Heart left ventricle (tissue), 16 donors: Measurements from ENCODE around the gene KTN1. TPM values are rescaled to one million over a fixed set of nuclear protein-coding genes. Genes with fewer than 3 reads are reported as not detected.

Source experiments
- ATAC-seq, 4 donors: fragments of 200-7000 bp; cut with Tn5 transposase; one replicate each; pipeline ENCODE4 v1.9.1; 2020 to 2022; ENCODE audit warnings: moderate library complexity in 4 of 4, mild to moderate bottlenecking in 3 of 4, moderate number of reproducible peaks in 1 of 4
- DNase-seq, 5 donors: peaks; one replicate each; pipeline ENCODE4 v3.0.0-alpha.2; 2020
- H3K27ac ChIP-seq, 12 donors: fragments of 200-600 bp; sonication (generic) in 4 of 12; one replicate each; pipeline versions ENCODE4 v1.5.0 to v1.8.0; 2016 to 2022; ENCODE audit warnings: mild to moderate bottlenecking in 2 of 12
- H3K27me3 ChIP-seq, 9 donors: fragments of 200-600 bp; sonication (generic) in 2 of 9; one replicate each; pipeline versions ENCODE4 v1.5.1 to v1.8.0; 2016 to 2022; ENCODE audit warnings: mild to moderate bottlenecking in 3 of 9
- H3K36me3 ChIP-seq, 9 donors: fragments of 200-600 bp; sonication (generic) in 2 of 9; one replicate each; pipeline versions ENCODE4 v1.5.0 to v1.8.0; 2018 to 2022; ENCODE audit warnings: mild to moderate bottlenecking in 2 of 9
- H3K4me1 ChIP-seq, 12 donors: fragments of 200-600 bp; sonication (generic) in 4 of 12; one replicate each; pipeline versions ENCODE4 v1.5.0 to v1.8.0; 2016 to 2022; ENCODE audit warnings: mild to moderate bottlenecking in 3 of 12
- H3K4me3 ChIP-seq, 12 donors: fragments of 200-600 bp; sonication (generic) in 4 of 12; one replicate each; pipeline versions ENCODE4 v1.5.0 to v1.8.0; 2017 to 2022; ENCODE audit warnings: mild to moderate bottlenecking in 9 of 12, moderate library complexity in 4 of 12
- H3K9me3 ChIP-seq, 12 donors: fragments of 200-600 bp; sonication (generic) in 4 of 12; one replicate each; pipeline versions ENCODE4 v1.5.0 to v1.8.0; 2016 to 2022; ENCODE audit warnings: mild to moderate bottlenecking in 1 of 12
- POLR2A ChIP-seq, 2 donors: fragments of 450-650 bp; IDR thresholded peaks; one replicate each; pipeline ENCODE4 v1.6.1; 2017; ENCODE audit warnings: antibody characterized with exemption in 2 of 2, mild to moderate bottlenecking in 2 of 2, moderate library complexity in 2 of 2
- WGBS, 4 donors: extraction: QIAGEN DNeasy Blood & Tissue Kit in 2 of 4; methylation state at CpG; one replicate each; pipeline versions ENCODE4 v1.1.5 to v1.1.7; 2013 to 2018; 5-methylcytosine and 5-hydroxymethylcytosine counted together
- intact Hi-C, 10 donors: fragments of 100-400 bp; cut with DNase I; formaldehyde crosslinking; loops; one replicate each; pipeline versions ENCODE4 v1.11.1 to v1.14.2; 2022
- polyA plus RNA-seq, 2 donors: library from polyadenylated mRNA; stranded (reverse); fragments of 200-250 nt; gene quantifications; one replicate each; pipeline ENCODE4 v1.2.3, GENCODE V29; 2013
- total RNA-seq, 9 donors: library from RNA; depleted of rRNA in 2 of 9; stranded (reverse); fragments of >200 nt in 2 of 9; fragmentation: NEBNext Ultra II Directional in 3 of 9; extraction: Animal tissue kit (Norgen Biotek cat#: 25700) in 3 of 9; gene quantifications; one replicate each; pipeline versions ENCODE4 v1.1.0 to v1.2.4, GENCODE V29; 2016 to 2023
- TF ChIP-seq, protein P1 (sequence below), 12 donors: fragments of 200-600 bp; sonication (generic) in 4 of 12; IDR thresholded peaks; one replicate each; pipeline versions ENCODE4 v1.5.0 to v1.8.0; 2018 to 2022; ENCODE audit warnings: antibody characterized with exemption in 12 of 12, mild to moderate bottlenecking in 5 of 12
- donor health status: ischemic (EF 13 %, LVEDD 7.1; RV severe dilation, severe dysfunction).
- donor health status: healthy with polysubstance abuse.
- donor health status: DM: no; HTN: yes; CAD: no.
- donor health status: DM: no; HTN: no; CAD: no.
- donor health status: ischemic (EF 25% LVEDD 6.9; RV normal size, moderate dysfunction).
- donor health status: ischemic (EF 25% LVEDD 5.7; RV mildly dilated, moderate dysfunction).
- donor health status: healthy.
- donor health status: DM: yes; HTN: yes; CAD: no.
- donor health status: ischemic (EF 35%, LVEDD 5.7; RV mildly dilated, moderate dysfunction).
- donor health status: nonischemic (EF 11% LVEDD 7.7; RV severe dilation, severe dysfunction).
- donor health status: DM: yes; HTN: yes; CAD: no.
- donor health status: PGD.
- donor health status: ischemic (EF 29% LVEDD 5.4; RV normal size, mild dysfunction).
- donor health status: nonischemic (EF 23%, LVEDD 6.1; RV moderate dilation, normal function).

Gene KTN1
- total and polyA plus RNA-seq, 11 donors = 150 to 340 (median 249) TPM

DNA sequence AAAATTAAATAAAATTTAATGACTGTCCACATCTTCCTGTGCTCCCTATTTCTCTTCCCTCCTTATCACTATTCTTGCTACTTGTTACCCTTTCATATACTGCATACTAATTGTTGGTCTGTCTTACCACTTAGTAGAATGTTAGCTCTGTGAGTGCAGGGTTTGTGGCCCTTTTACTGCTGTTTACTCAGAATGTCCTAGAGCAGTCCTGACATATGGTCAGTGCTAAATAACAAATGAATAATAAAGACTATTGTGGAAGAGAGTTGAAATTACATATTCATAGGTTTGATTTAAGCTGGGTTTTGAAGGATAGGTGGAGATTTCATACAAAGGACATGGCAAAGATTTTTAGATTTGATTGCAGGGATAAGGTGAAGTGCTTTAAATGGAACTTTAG is 24.5 kb downstream of the KTN1 start:
- H3K4me1 ChIP-seq = peaks cover 3 to 87% (median 61%) of the 10 kb centered on the region in 12 donors
- H3K9me3 ChIP-seq = peaks cover 0 to 4% (median 0%) of the 10 kb centered on the region in 12 donors
- intact Hi-C loops = no loop called here
- TF ChIP-seq POLR2A (IDR thresholded peaks at IDR 0.05) = no peak
- TF ChIP-seq, protein P1, sequence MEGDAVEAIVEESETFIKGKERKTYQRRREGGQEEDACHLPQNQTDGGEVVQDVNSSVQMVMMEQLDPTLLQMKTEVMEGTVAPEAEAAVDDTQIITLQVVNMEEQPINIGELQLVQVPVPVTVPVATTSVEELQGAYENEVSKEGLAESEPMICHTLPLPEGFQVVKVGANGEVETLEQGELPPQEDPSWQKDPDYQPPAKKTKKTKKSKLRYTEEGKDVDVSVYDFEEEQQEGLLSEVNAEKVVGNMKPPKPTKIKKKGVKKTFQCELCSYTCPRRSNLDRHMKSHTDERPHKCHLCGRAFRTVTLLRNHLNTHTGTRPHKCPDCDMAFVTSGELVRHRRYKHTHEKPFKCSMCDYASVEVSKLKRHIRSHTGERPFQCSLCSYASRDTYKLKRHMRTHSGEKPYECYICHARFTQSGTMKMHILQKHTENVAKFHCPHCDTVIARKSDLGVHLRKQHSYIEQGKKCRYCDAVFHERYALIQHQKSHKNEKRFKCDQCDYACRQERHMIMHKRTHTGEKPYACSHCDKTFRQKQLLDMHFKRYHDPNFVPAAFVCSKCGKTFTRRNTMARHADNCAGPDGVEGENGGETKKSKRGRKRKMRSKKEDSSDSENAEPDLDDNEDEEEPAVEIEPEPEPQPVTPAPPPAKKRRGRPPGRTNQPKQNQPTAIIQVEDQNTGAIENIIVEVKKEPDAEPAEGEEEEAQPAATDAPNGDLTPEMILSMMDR (IDR thresholded peaks at IDR 0.05) = no peak
- no peak for DNase-seq
- peaks cover 0 to 4% (median 0%) of the 10 kb centered on the region in 9 donors for H3K36me3 ChIP-seq
- H3K27me3 ChIP-seq = no peaks in the 10 kb centered on the region
- no peak overlapping the region for H3K4me3 ChIP-seq
- no peak overlapping the region for H3K27ac ChIP-seq
- ATAC-seq = no peak

DNA sequence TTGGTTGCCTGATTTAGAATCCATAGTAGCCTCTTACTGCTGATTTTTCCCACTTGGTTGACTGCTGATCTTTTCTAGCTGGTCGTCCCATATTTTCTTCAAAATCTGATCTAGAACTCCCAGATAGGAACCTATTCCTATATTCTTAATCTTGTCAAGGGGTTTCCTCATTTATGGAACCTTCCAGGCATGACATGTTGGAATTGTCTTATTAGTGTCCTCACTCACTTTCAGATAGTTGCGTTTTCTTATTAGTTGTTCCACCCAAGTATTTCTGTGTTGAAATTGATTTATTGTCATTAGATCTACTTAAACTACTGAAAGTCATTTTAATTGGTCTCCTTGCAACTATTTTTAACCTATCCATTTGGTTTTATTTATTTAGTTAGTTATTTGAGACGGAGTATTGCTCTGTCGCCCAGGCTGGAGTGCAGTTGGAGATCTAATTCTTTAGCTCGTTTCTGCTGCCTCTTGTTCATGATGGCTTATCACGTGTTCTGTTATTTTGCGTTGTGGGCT is 25.0 kb downstream of the KTN1 start:
- TF ChIP-seq, protein P1 (IDR thresholded peaks at IDR 0.05) = no peak
- TF ChIP-seq POLR2A (IDR thresholded peaks at IDR 0.05) = no peak
- ATAC-seq (no peak), DNase-seq (no peak)
- WGBS, 4 donors = 75 to 83% (median 77%) methylated on average over 7 of the region's 7 CpGs
- intact Hi-C loops = no loop called here
- H3K4me3 ChIP-seq = no peak overlapping the region
- no peaks in the 10 kb centered on the region for H3K27me3 ChIP-seq
- no peak overlapping the region for H3K27ac ChIP-seq
- H3K9me3 ChIP-seq = no peaks in the 10 kb centered on the region
- H3K4me1 ChIP-seq = peaks cover 3 to 91% (median 65%) of the 10 kb centered on the region in 12 donors
- peaks cover 0 to 4% (median 0%) of the 10 kb centered on the region in 9 donors for H3K36me3 ChIP-seq

DNA sequence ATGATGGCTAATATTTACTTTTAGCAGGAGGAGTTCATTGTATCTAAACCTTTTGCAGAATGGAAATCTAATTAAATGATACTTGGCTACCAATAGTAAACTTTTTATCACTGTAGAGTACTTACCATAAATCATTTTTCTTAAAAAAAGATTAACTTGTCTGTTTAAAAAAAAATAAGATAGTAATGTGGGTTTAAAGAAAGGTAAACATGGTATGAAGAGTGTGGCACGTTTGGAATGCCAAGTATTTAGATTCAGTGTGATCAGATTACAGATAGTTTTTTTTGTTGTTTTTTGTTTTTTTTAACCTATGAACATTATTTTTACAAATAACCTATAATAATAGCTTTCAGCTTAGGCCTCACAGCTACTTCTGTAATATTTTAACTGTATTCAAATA is 25.8 kb downstream of the KTN1 start:
- H3K4me3 ChIP-seq = no peak overlapping the region
- intact Hi-C loops = no loop called here
- WGBS, 4 donors = 16 to 27% (median 21%) methylated on average over 1 of the region's 1 CpG
- TF ChIP-seq POLR2A (IDR thresholded peaks at IDR 0.05) = no peak
- TF ChIP-seq, protein P1 (IDR thresholded peaks at IDR 0.05) = no peak
- ATAC-seq (no peak), DNase-seq (no peak)
- peaks cover 3 to 91% (median 61%) of the 10 kb centered on the region in 12 donors for H3K4me1 ChIP-seq
- no peak overlapping the region for H3K27ac ChIP-seq
- no peaks in the 10 kb centered on the region for H3K9me3 ChIP-seq
- peaks cover 0 to 4% (median 0%) of the 10 kb centered on the region in 9 donors for H3K36me3 ChIP-seq
- no peaks in the 10 kb centered on the region for H3K27me3 ChIP-seq

DNA sequence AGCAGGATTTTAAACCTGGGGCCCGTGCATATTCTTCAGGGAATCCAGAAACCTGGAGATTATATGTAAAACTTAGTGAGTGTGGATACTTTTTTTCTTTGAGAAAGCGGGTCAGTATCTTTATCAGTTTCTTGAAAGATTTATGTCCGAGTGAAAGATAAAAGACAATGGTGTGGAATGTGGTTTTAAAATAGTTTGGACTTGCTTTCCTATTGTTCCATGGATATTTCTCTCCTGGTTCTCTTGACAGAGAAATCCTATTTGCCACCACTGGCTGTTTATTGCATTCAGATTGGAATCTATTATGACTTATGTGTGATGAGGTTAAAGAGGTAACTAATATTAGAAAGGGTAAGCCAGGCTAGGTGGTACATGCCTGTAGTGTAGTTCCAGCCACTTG is 27.4 kb downstream of the KTN1 start:
- Histone ChIP-seq H3K4me3 (no peak overlapping the region), H3K27me3 (no peaks in the 10 kb centered on the region), H3K4me1 (peaks cover 0 to 91% (median 54%) of the 10 kb centered on the region in 12 donors), H3K36me3 (peaks cover 0 to 4% (median 0%) of the 10 kb centered on the region in 9 donors), H3K27ac (no peak overlapping the region), H3K9me3 (no peaks in the 10 kb centered on the region)
- TF ChIP-seq, protein P1 (IDR thresholded peaks at IDR 0.05) = no peak
- no peak for TF ChIP-seq POLR2A (IDR thresholded peaks at IDR 0.05)
- peak in 2 of 4 donors; percentile 41 to 42 for ATAC-seq
- WGBS, 4 donors = 45 to 62% (median 55%) methylated on average over 3 of the region's 3 CpGs
- DNase-seq = no peak
- intact Hi-C loops = no loop called here
